MM.1S (cell line): ENCODE measurements around the gene SUSD3.

ENCODE experiments used
- DNase-seq: peaks from one replicate; pipeline ENCODE4 v3.0.0-alpha.2; 2015
- H2AFZ ChIP-seq: fragments of 300-600 bp; sonication (generic); 2 replicates; pipeline ENCODE4 v1.6.0; 2016; ENCODE audit warnings: antibody characterized with exemption, low read length
- H3F3A ChIP-seq: fragments of 300-600 bp; sonication (generic); 2 replicates; pipeline ENCODE4 v1.6.1; 2016; ENCODE audit warnings: mild to moderate bottlenecking, antibody characterized with exemption, low read length, moderate library complexity, mixed read lengths; ENCODE audit not compliant: insufficient read depth
- H3K27ac ChIP-seq: fragments of 300-600 bp; sonication (generic); 2 replicates; pipeline ENCODE4 v1.5.1; 2016; ENCODE audit warnings: mild to moderate bottlenecking, low read length
- H3K27me3 ChIP-seq: fragments of 300-600 bp; sonication (generic); replicated peaks from 2 replicates; pipeline ENCODE4 v1.6.0; 2016; ENCODE audit warnings: low read length; ENCODE audit not compliant: insufficient read depth
- H3K36me3 ChIP-seq: fragments of 300-600 bp; sonication (generic); replicated peaks from 2 replicates; pipeline ENCODE4 v1.6.1; 2016; ENCODE audit warnings: mild to moderate bottlenecking, low read length, mixed read lengths; ENCODE audit not compliant: insufficient read depth
- H3K4me1 ChIP-seq: fragments of 300-600 bp; sonication (generic); 2 replicates; pipeline ENCODE4 v1.6.1; 2016; ENCODE audit warnings: low read length, mixed read lengths
- H3K4me2 ChIP-seq: fragments of 300-600 bp; sonication (generic); 2 replicates; pipeline ENCODE4 v1.6.0; 2016; ENCODE audit warnings: low read depth, low read length
- H3K4me3 ChIP-seq: fragments of 300-600 bp; sonication (generic); 2 replicates; pipeline ENCODE4 v1.5.1; 2016; ENCODE audit warnings: low read length, mixed read lengths
- H3K79me2 ChIP-seq: fragments of 300-600 bp; sonication (generic); 2 replicates; pipeline ENCODE4 v1.6.1; 2016; ENCODE audit warnings: mixed run types, low read length, mixed read lengths
- H3K9ac ChIP-seq: fragments of 300-600 bp; sonication (generic); 2 replicates; pipeline ENCODE4 v1.6.1; 2016; ENCODE audit warnings: low read length, mixed read lengths
- H3K9me2 ChIP-seq: fragments of 300-600 bp; sonication (generic); replicated peaks from 2 replicates; pipeline ENCODE4 v1.6.1; 2016; ENCODE audit warnings: mild to moderate bottlenecking, low read length, mixed read lengths; ENCODE audit not compliant: insufficient read depth
- H3K9me3 ChIP-seq: fragments of 300-600 bp; sonication (generic); replicated peaks from 2 replicates; pipeline ENCODE4 v1.6.1; 2016; ENCODE audit warnings: mild to moderate bottlenecking, low read length, mixed read lengths; ENCODE audit not compliant: insufficient read depth
- H4K20me1 ChIP-seq: fragments of 300-600 bp; sonication (generic); 2 replicates; pipeline ENCODE4 v1.6.1; 2016; ENCODE audit warnings: mild to moderate bottlenecking, low read length, moderate library complexity, mixed read lengths; ENCODE audit not compliant: insufficient read depth
- EZH2 ChIP-seq: fragments of 300-600 bp; sonication (generic); optimal IDR thresholded peaks from 2 replicates; pipeline ENCODE3; 2017; ENCODE audit warnings: low read depth, mild to moderate bottlenecking, antibody characterized with exemption, low read length, mixed read lengths
- EZH2phosphoT487 ChIP-seq: fragments of 300-600 bp; sonication (generic); IDR thresholded peaks from 2 replicates; pipeline ENCODE4 v1.6.1; 2018; ENCODE audit warnings: antibody characterized with exemption, low read length
- TF ChIP-seq, protein P1 (sequence below): fragments of 300-600 bp; sonication (generic); IDR thresholded peaks from 2 replicates; pipeline ENCODE4 v1.5.1; 2016; ENCODE audit warnings: antibody characterized with exemption, low read length, mixed read lengths

Gene SUSD3

GRCh38 chr9:93096811-93097382, 38.4 kb downstream of the SUSD3 start:
- H3K4me3 ChIP-seq: peak overlapping the region; percentile 97
- H3K36me3 ChIP-seq: no peaks in the 10 kb centered on the region
- no peaks in the 10 kb centered on the region for H3K9me3 ChIP-seq
- DNase-seq: peak; percentile 10
- H2AFZ ChIP-seq: peak overlapping the region; percentile 80; the same call in 1 of the 2 replicates
- H3K9me2 ChIP-seq: no peaks in the 10 kb centered on the region
- H3F3A ChIP-seq: peaks cover 25% of the 10 kb centered on the region
- H3K27me3 ChIP-seq: no peaks in the 10 kb centered on the region
- H3K27ac ChIP-seq: no peak overlapping the region
- peak overlapping the region; percentile 89 for H3K4me2 ChIP-seq
- TF ChIP-seq EZH2phosphoT487 (no peak), EZH2 (no peak)
- TF ChIP-seq, protein P1, sequence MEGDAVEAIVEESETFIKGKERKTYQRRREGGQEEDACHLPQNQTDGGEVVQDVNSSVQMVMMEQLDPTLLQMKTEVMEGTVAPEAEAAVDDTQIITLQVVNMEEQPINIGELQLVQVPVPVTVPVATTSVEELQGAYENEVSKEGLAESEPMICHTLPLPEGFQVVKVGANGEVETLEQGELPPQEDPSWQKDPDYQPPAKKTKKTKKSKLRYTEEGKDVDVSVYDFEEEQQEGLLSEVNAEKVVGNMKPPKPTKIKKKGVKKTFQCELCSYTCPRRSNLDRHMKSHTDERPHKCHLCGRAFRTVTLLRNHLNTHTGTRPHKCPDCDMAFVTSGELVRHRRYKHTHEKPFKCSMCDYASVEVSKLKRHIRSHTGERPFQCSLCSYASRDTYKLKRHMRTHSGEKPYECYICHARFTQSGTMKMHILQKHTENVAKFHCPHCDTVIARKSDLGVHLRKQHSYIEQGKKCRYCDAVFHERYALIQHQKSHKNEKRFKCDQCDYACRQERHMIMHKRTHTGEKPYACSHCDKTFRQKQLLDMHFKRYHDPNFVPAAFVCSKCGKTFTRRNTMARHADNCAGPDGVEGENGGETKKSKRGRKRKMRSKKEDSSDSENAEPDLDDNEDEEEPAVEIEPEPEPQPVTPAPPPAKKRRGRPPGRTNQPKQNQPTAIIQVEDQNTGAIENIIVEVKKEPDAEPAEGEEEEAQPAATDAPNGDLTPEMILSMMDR: no peak
- peaks cover 55% of the 10 kb centered on the region for H3K79me2 ChIP-seq
- peak overlapping the region; percentile 77; the same call in 1 of the 2 replicates for H3K9ac ChIP-seq
- H4K20me1 ChIP-seq: no peaks in the 10 kb centered on the region
- peaks cover 34% of the 10 kb centered on the region for H3K4me1 ChIP-seq

GRCh38 chr9:93097511-93098201, 39.2 kb downstream of the SUSD3 start:
- no peak overlapping the region for H3K9ac ChIP-seq
- peak overlapping the region; percentile 89; the same call in 1 of the 2 replicates for H3K4me2 ChIP-seq
- no peak for TF ChIP-seq EZH2
- TF ChIP-seq EZH2phosphoT487: no peak
- TF ChIP-seq, protein P1: no peak
- peaks cover 25% of the 10 kb centered on the region for H3F3A ChIP-seq
- no peaks in the 10 kb centered on the region for H3K36me3 ChIP-seq
- no peaks in the 10 kb centered on the region for H4K20me1 ChIP-seq
- H2AFZ ChIP-seq: no peak overlapping the region
- no peak overlapping the region; the same call in 1 of the 2 replicates for H3K4me3 ChIP-seq
- peaks cover 63% of the 10 kb centered on the region for H3K79me2 ChIP-seq
- peaks cover 33% of the 10 kb centered on the region for H3K4me1 ChIP-seq
- H3K27ac ChIP-seq: no peak overlapping the region
- H3K27me3 ChIP-seq: no peaks in the 10 kb centered on the region
- no peaks in the 10 kb centered on the region for H3K9me2 ChIP-seq
- DNase-seq: no peak
- no peaks in the 10 kb centered on the region for H3K9me3 ChIP-seq

- DNase-seq: no peak
- H3F3A ChIP-seq: peaks cover 18% of the 10 kb centered on the region
- no peak overlapping the region for H2AFZ ChIP-seq
- TF ChIP-seq EZH2phosphoT487 (no peak), EZH2 (no peak)
- TF ChIP-seq, protein P1: no peak
- no peak overlapping the region for H3K4me2 ChIP-seq
- H3K27ac ChIP-seq: no peak overlapping the region
- no peak overlapping the region for H3K4me3 ChIP-seq
- no peaks in the 10 kb centered on the region for H3K9me2 ChIP-seq
- no peaks in the 10 kb centered on the region for H3K9me3 ChIP-seq
- no peaks in the 10 kb centered on the region for H4K20me1 ChIP-seq
- peaks cover 26% of the 10 kb centered on the region for H3K4me1 ChIP-seq
- no peaks in the 10 kb centered on the region for H3K36me3 ChIP-seq
- H3K27me3 ChIP-seq: no peaks in the 10 kb centered on the region
- H3K79me2 ChIP-seq: peaks cover 70% of the 10 kb centered on the region
- H3K9ac ChIP-seq: no peak overlapping the region
Observed at GRCh38 chr9:93098236-93098946, 39.9 kb downstream of the SUSD3 start.
